ENCODE data around the gene IMPA2. TPM values are rescaled to one million over a fixed set of nuclear protein-coding genes. Genes with fewer than 3 reads are reported as not detected.

Gene IMPA2
- total and polyA plus RNA-seq, 10 of the 15 experiments (the other 5 are each of a cell fraction or from before 2014, with no cell fraction given), result 0.24 to 21.0 (median 11.4) TPM

DNA sequence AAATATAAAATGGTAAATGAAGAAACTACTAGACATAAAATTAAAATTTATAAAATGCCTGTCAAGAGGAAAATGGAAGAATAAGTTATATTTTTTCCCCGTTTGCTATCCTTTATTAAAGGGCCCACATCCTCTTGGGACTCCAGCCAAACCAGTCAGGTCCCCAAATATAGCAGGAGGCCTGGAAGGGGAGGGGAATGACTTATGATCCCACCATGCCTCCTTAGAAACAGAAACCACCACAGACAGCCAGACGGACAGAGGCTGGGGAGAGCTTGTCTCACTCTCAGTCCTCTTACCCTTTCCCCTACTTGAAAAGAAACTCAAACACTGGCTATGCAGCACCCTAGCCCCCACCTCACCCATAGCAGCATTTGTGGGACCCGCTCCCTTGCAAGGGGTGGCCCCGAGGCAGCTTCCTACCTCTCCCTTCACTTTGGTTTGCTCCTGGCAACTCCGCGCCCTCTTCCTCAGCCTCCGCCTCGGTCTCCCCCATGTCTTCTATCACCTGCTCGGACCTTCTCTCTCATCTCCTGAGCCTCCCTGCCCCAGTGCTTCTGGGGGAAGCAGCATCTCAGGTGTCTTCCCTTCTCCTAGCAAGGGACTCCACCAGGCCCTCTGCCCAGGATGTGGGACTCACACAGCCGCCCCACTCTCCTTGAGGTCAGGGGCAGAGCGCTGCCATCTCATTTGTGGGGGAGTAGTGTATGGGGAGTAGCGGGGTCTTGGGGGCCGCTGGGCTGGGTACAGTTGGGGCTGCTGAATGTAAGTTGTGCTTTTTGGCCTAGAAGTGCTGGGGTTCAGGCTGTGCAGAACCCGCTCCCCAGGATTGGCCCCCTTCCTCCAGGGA, 75.0 kb downstream of the IMPA2 start (continued):
- TF ChIP-seq SPI1 (IDR thresholded peaks at IDR 0.05; ENCODE audit: borderline replicate concordance, insufficient read depth, low read depth, low read length) (no peak), MYC (IDR thresholded peaks at IDR 0.05; ENCODE audit: insufficient read depth, insufficient read length, insufficient replicate concordance, low read length, severe bottlenecking) (no peak), SUZ12 (IDR thresholded peaks at IDR 0.05; ENCODE audit: unreplicated experiment) (no peak), EGR1 (IDR thresholded peaks at IDR 0.05; ENCODE audit: borderline replicate concordance in 1 of 2, low read depth in 2 of 2, low read length in 2 of 2) (no peak), KLF5 (IDR thresholded peaks at IDR 0.05; ENCODE audit: partially characterized antibody) (no peak)
- TF ChIP-seq, protein P1, sequence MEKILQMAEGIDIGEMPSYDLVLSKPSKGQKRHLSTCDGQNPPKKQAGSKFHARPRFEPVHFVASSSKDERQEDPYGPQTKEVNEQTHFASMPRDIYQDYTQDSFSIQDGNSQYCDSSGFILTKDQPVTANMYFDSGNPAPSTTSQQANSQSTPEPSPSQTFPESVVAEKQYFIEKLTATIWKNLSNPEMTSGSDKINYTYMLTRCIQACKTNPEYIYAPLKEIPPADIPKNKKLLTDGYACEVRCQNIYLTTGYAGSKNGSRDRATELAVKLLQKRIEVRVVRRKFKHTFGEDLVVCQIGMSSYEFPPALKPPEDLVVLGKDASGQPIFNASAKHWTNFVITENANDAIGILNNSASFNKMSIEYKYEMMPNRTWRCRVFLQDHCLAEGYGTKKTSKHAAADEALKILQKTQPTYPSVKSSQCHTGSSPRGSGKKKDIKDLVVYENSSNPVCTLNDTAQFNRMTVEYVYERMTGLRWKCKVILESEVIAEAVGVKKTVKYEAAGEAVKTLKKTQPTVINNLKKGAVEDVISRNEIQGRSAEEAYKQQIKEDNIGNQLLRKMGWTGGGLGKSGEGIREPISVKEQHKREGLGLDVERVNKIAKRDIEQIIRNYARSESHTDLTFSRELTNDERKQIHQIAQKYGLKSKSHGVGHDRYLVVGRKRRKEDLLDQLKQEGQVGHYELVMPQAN (conservative IDR thresholded peaks at IDR 0.05), result no peak

GRCh38 chr18:12056884-12057402, 75.6 kb downstream of the IMPA2 start:
- intact Hi-C loops (cut with micrococcal nuclease; ENCODE audit: unreplicated experiment) (no loop called here), in situ Hi-C loops (cut with MboI) (no loop called here)
- no peaks in the 10 kb centered on the region for H3K36me3 ChIP-seq (ENCODE audit: control insufficient read depth in 2 of 2, insufficient read depth in 2 of 2, low read length in 1 of 2)
- ChIA-PET POLR2A (interaction anchor here (0.5 to 0.8 kb wide), 2 partner anchors 172 to 396 kb away, joined by 3 to 4 read pairs; no protein-coding TSS in a partner anchor), RAD21 (ENCODE audit: unreplicated experiment) (no interaction called here), CTCF (no interaction called here), SMC1A (ENCODE audit: uncharacterized antibody, unreplicated experiment) (no interaction called here)
- no peaks in the 10 kb centered on the region for H3K27me3 ChIP-seq (replicated peaks in 1 of 2; ENCODE audit: control insufficient read depth in 2 of 2, insufficient read depth in 2 of 2, low read length in 1 of 2)
- no peak overlapping the region for H3K9ac ChIP-seq (ENCODE audit: control insufficient read depth, insufficient read depth, low read length)
- BruUV-seq (replicated peaks), result no TSS peak
- no peak overlapping the region for H3K27ac ChIP-seq (ENCODE audit: control insufficient read depth, insufficient read depth)
- no peaks in the 10 kb centered on the region for H3K9me3 ChIP-seq (replicated peaks; ENCODE audit: control insufficient read depth, insufficient read depth, low read length)
- no peaks in the 10 kb centered on the region for H4K20me1 ChIP-seq (ENCODE audit: control insufficient read depth, insufficient read depth)
- peaks cover 5% of the 10 kb centered on the region; the same call in 1 of the 2 replicates for H3K4me1 ChIP-seq (ENCODE audit: control insufficient read depth, insufficient read depth, low read length)
- DNase-seq (ENCODE audit: low read depth, low spot score) (no peak), ATAC-seq (no peak), FAIRE-seq (no peak)
- TF ChIP-seq SMC3 (IDR thresholded peaks at IDR 0.05; ENCODE audit: borderline replicate concordance, low read length) (no peak), TBL1XR1 (IDR thresholded peaks at IDR 0.05; ENCODE audit: low read depth, low read length) (no peak), ZBED1 (IDR thresholded peaks at IDR 0.05; ENCODE audit: borderline replicate concordance) (no peak), ZSCAN29 (IDR thresholded peaks at IDR 0.05) (no peak), YY1 (IDR thresholded peaks at IDR 0.05; ENCODE audit: low read depth, low read length) (no peak), RAD21 (IDR thresholded peaks at IDR 0.05; ENCODE audit: insufficient read depth, low read depth, low read length) (no peak), PKNOX1 (IDR thresholded peaks at IDR 0.05) (no peak), SUPT20H (IDR thresholded peaks at IDR 0.05; ENCODE audit: borderline replicate concordance, control insufficient read depth, low read depth, low read length) (no peak), ZZZ3 (IDR thresholded peaks at IDR 0.05; ENCODE audit: control insufficient read depth, insufficient read length, low read depth) (no peak), USF1 (IDR thresholded peaks at IDR 0.05; ENCODE audit: borderline replicate concordance, extremely low read length, insufficient read depth, low read depth, low read length) (no peak)
- no peaks in the 10 kb centered on the region for H3K79me2 ChIP-seq (ENCODE audit: control insufficient read depth, insufficient read depth, low read length)
- H3K4me3 ChIP-seq, result no peak overlapping the region
- WGBS (ENCODE audit: insufficient coverage, insufficient replicate concordance, low lambda C conversion rate, missing lambda C conversion rate), result 73% methylated on average over 13 of the region's 14 CpGs
- no peak overlapping the region for H2AFZ ChIP-seq (ENCODE audit: control insufficient read depth, low read depth, low read length)
- no peak overlapping the region for H3K4me2 ChIP-seq (ENCODE audit: control insufficient read depth, insufficient read depth)

All from GM12878 (cell line).